ENCODE data around the gene OR2AJ1.

OR2AJ1 gene

DNA sequence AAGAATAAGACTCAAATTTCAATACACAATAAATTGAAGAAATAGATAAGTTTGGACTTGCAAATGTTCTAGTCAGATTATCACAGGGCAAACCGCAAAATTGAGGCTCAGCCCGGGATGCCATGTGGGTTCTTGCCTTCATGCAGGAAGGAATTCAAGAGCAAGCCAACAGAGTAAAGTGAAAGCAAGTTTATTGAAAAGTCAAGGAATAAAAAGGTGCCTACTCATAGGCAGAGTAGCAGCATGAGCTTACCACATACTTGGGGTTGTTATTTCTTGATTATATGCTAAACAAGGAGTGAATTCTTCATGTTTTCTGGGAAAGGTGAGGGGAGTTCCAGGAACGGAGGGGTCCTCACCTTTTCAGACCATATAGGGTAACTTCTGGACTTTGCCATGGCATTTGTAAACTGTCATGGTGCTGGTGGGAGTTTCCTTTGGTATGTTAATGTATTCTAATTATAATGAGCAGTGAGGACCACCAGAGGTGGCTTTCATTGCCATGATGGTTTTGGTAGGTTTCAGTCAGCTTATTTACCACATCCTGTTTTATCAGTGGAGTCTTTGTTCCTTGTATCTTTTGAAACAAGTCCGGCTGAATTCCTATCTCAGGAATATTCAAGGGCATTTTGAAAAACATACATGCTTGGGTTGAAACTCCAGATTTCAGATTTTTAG is 38.4 kb downstream of the OR2AJ1 start:
- DNase-seq = no peak

DNA sequence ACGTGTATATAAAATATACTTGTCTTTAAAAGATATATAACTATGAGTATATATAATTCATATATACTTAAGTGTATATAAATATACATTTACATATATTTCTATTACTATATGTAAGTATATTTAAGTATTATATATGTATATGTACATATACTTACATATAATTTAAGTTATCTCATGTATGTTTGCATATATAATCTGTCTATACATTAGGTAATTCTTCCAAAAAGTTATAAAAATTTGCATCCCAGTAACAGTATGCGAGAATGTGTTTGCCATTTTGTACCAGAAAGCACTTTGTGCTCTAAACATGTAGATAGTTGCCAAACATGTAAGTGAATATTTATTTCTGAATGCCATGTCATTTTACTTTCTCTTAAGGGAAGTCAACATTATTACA is 40.2 kb downstream of the OR2AJ1 start, which contains the start of gene OR2AK2:
TSS of gene OR2AK2 (plus strand) at position 301 of the 400 bp plus-strand sequence. CDS start 144 bp downstream, outside the sequence.
- DNase-seq = no peak

DNA sequence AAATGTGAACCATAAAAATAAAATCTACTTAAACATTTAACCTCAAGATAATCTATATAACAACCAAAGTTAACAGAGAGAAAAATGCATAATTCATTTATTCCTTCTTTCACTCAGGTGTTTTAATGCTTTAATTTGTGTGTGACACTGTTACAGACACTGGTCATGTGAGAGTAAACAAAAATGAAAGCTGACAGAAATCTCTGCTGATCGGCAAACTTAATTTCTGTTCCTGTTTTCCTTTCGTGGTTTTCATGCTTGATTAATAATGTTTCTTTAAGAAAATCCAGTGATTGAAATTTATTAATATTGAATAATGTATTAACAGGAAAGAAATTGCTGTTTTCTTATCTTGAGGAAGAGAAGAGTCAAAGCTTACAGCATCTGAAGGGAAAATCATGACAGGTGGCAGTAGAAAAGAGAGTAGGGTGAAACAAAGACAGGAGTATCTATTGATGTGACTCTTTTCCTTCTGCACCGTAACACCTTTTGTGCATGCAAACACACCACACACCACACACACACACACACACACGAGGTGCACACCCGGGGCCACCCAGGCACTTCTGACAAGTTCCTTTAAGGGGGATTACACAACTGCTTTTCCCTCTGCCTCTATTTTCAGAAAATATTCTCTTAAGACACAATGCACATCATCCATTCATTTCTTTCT is 42.0 kb downstream of the OR2AJ1 start:
- no peak for DNase-seq
